Uterus (tissue), 2 donors: ENCODE measurements around the gene PLCL2.

Experiments
- CTCF ChIP-seq, 4 experiments: fragments of 200-600 bp in 2 of 4; fragments of 450-650 bp in 2 of 4; sonication (generic) in 2 of 4; IDR thresholded peaks; one replicate each; pipeline ENCODE4 v1.5.1; 2016 to 2019; ENCODE audit warnings: antibody characterized with exemption in 4 of 4, mild to moderate bottlenecking in 2 of 4, moderate library complexity in 1 of 4
- POLR2A ChIP-seq, 2 donors: fragments of 450-650 bp; IDR thresholded peaks; one replicate each; pipeline ENCODE4 v1.6.1; 2016; ENCODE audit warnings: antibody characterized with exemption in 2 of 2, mild to moderate bottlenecking in 1 of 2, moderate library complexity in 1 of 2

- no peak for TF ChIP-seq CTCF (IDR thresholded peaks at IDR 0.05)
- no peak for TF ChIP-seq POLR2A (IDR thresholded peaks at IDR 0.05)
These were observed 11.4 kb downstream of the PLCL2 start for GRCh38 chr3:16896094-16896627.
